Osteoblast (primary cell): ENCODE results near the gene TAL1. TPM values are rescaled to one million over a fixed set of nuclear protein-coding genes. Genes with fewer than 3 reads are reported as not detected.

Source experiments
- DNase-seq: peaks from one replicate; pipeline ENCODE4 v3.0.0; 2011; ENCODE audit warnings: low spot score, mixed read lengths; ENCODE audit not compliant: insufficient read length; ENCODE audit errors: missing footprints
- H2AFZ ChIP-seq: 2 replicates; pipeline ENCODE4 v1.6.0; 2011; ENCODE audit warnings: mild to moderate bottlenecking, low read length
- H3K27ac ChIP-seq: 2 replicates; pipeline ENCODE4 v1.5.1; 2011; ENCODE audit warnings: mild to moderate bottlenecking, low read depth, low read length, moderate library complexity
- H3K27me3 ChIP-seq: 2 replicates; pipeline ENCODE4 v1.6.0; 2012; ENCODE audit warnings: mild to moderate bottlenecking, control low read depth, inconsistent platforms, low read length, moderate library complexity; ENCODE audit not compliant: insufficient read depth
- H3K36me3 ChIP-seq: 2 replicates; pipeline ENCODE4 v1.5.1; 2011; ENCODE audit warnings: mild to moderate bottlenecking, low read length, control low read depth, moderate library complexity; ENCODE audit not compliant: insufficient read depth
- H3K4me1 ChIP-seq: 2 replicates; pipeline ENCODE4 v1.5.1; 2011; ENCODE audit warnings: mild to moderate bottlenecking, low read length, control low read depth, moderate library complexity; ENCODE audit not compliant: insufficient read depth
- H3K4me2 ChIP-seq: 2 replicates; pipeline ENCODE4 v1.6.0; 2011; ENCODE audit warnings: mild to moderate bottlenecking, low read length; ENCODE audit not compliant: insufficient read depth
- H3K4me3 ChIP-seq: fragments of 200-600 bp; sonication (generic); 3 replicates; pipeline ENCODE4 v1.5.1; 2012; ENCODE audit warnings: mild to moderate bottlenecking, low read length, inconsistent platforms; ENCODE audit not compliant: insufficient read depth
- H3K79me2 ChIP-seq: 2 replicates; pipeline ENCODE4 v1.6.0; 2012; ENCODE audit warnings: mild to moderate bottlenecking, low read length, control low read depth, inconsistent platforms; ENCODE audit not compliant: insufficient read depth
- H3K9me3 ChIP-seq: 2 replicates; pipeline ENCODE4 v1.5.1; 2011; ENCODE audit warnings: low read depth, low read length, control low read depth
- H4K20me1 ChIP-seq: 2 replicates; pipeline ENCODE4 v1.6.0; 2012; ENCODE audit warnings: mild to moderate bottlenecking, low read length, control low read depth; ENCODE audit not compliant: insufficient read depth
- total RNA-seq: library from RNA; depleted of rRNA; stranded (reverse); fragments of >200 nt; gene quantifications from 2 replicates; pipeline ENCODE4 v1.2.3, GENCODE V29; 2012
- TF ChIP-seq, protein P1 (sequence below): IDR thresholded peaks from 2 replicates; pipeline ENCODE4 v1.5.1; 2011; ENCODE audit warnings: mild to moderate bottlenecking, low read depth, low read length, moderate library complexity; ENCODE audit errors: extremely low read depth

The TAL1 gene
- total RNA-seq, 1 donor: not detected

DNA sequence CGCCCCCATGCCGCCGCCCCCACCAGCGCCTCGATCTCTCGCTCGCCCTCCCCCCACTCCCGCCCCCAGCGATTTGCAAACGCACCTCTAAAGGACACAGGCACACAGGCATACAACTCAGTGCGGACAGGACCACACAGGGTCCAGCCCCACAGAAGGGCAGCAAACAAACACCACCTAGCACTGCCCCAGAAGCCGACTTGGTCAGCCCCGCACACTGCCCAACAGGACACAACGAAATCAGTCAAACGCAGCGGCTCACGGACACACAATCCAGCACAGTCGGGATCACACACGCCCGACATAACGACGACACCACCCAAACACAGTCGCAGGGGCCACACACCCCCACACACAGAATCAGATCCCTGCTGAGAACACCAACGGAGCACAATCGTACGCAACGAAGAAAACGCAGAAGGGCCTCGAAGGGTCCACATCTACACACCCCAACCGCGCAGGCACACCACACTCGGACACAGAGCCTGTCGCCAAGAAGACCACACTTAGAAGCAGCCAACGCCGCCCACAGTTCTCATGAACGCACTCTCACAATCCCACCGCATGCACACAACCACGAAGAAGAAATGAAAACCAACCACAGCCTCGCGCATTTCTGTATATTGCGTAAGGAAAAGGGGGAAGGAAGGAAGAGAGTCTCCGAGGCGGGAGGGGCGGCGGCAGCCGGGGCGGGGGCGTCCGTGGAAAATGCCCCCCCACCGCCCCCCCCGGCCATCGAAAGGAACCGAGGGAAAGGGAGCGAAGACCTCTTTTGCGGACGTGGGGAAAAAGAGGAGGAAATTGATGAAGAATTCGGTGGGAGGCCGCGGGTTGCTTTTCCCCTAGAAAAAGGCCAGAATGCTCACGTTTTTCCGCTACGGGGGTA lies 481 bp downstream of the TAL1 start:
- H3K4me3 ChIP-seq: no peak overlapping the region
- H3K27me3 ChIP-seq: peaks cover 83% of the 10 kb centered on the region
- H3K36me3 ChIP-seq: no peaks in the 10 kb centered on the region
- H2AFZ ChIP-seq: no peak overlapping the region
- no peaks in the 10 kb centered on the region for H3K9me3 ChIP-seq
- H3K4me1 ChIP-seq: no peaks in the 10 kb centered on the region
- TF ChIP-seq, protein P1, sequence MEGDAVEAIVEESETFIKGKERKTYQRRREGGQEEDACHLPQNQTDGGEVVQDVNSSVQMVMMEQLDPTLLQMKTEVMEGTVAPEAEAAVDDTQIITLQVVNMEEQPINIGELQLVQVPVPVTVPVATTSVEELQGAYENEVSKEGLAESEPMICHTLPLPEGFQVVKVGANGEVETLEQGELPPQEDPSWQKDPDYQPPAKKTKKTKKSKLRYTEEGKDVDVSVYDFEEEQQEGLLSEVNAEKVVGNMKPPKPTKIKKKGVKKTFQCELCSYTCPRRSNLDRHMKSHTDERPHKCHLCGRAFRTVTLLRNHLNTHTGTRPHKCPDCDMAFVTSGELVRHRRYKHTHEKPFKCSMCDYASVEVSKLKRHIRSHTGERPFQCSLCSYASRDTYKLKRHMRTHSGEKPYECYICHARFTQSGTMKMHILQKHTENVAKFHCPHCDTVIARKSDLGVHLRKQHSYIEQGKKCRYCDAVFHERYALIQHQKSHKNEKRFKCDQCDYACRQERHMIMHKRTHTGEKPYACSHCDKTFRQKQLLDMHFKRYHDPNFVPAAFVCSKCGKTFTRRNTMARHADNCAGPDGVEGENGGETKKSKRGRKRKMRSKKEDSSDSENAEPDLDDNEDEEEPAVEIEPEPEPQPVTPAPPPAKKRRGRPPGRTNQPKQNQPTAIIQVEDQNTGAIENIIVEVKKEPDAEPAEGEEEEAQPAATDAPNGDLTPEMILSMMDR: no peak
- DNase-seq: peak; percentile 94
- peak overlapping the region; percentile 63 for H3K4me2 ChIP-seq
- peaks cover 12% of the 10 kb centered on the region for H4K20me1 ChIP-seq
- no peaks in the 10 kb centered on the region for H3K79me2 ChIP-seq
- H3K27ac ChIP-seq: no peak overlapping the region

DNA sequence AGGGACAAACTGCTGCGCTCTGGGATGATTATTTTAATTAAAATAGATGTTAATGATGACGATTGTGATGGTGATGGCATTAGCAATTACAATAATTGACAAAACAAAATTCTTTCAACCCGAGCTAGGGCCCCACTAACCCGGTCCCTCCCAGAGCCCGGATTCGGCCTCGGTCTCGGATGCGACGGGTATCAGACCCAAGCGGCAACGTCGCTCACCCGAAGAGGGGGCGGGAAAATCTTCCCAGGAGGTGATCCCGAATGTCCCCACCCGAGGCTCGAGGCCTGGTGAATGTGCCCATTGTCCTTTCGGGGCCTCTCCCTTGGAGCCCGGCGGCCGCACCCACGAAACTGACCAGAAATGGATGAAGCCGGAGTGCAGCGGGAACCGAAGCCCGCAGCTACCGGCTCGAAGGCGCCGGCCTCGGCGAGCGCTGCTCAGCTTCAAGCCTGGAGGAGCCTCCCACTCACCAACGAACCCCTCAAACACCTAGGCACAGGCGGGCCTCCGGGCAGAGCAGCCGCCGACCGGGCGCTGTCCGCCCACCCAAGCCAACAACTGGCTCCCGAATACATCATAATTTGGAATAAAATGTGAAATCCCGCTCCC lies 1.2 kb downstream of the TAL1 start:
- H3K4me2 ChIP-seq: no peak overlapping the region
- no peaks in the 10 kb centered on the region for H3K9me3 ChIP-seq
- H2AFZ ChIP-seq: no peak overlapping the region
- TF ChIP-seq, protein P1: no peak
- no peaks in the 10 kb centered on the region for H3K4me1 ChIP-seq
- peaks cover 12% of the 10 kb centered on the region for H4K20me1 ChIP-seq
- H3K4me3 ChIP-seq: no peak overlapping the region
- peaks cover 90% of the 10 kb centered on the region for H3K27me3 ChIP-seq
- H3K27ac ChIP-seq: no peak overlapping the region
- no peaks in the 10 kb centered on the region for H3K79me2 ChIP-seq
- DNase-seq: no peak
- H3K36me3 ChIP-seq: no peaks in the 10 kb centered on the region

DNA sequence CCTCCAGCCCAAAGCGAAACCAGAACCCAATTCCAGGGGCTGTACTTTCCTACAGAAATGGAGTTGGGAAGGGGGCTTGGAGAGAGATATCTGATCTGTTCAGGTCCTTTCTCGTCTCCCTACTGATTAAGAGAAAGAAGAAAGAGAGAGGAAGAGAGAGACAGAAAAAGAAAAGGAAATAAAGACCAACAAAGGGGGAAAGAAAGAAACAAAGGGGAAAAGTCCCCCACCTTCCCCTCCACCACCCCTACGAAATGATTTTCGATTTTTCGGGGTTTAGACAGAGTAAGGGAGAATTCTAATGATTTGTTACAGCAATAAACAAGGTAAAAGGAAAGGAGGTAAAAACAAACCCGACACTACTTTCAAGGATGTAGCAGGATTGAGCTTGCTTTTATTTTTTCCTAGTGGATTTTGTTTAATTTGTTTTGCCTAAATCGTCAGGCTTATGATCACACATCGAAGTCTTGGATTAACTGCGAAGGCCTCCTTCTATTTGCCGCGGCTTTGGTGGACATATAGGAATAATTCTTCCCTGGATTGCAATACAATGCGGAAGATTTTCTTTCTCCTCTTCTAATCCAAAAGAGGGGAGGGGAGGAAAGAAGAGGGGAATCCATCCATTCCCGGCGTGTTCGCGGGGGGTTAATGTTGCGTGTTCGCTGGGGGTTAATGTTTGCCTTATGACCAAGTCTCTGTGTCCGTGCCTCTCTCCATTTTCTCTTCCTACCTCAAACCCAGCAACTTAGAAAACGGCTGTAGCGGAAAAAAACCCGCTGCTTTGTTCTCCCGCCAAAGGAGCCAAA lies 1.9 kb downstream of the TAL1 start:
- H3K27me3 ChIP-seq: peaks cover 94% of the 10 kb centered on the region

More for the DNA sequence above, 1.9 kb downstream of the TAL1 start:
- H3K4me3 ChIP-seq: no peak overlapping the region
- no peak overlapping the region for H3K4me2 ChIP-seq
- H3K9me3 ChIP-seq: no peaks in the 10 kb centered on the region
- no peaks in the 10 kb centered on the region for H3K36me3 ChIP-seq
- no peaks in the 10 kb centered on the region for H3K4me1 ChIP-seq
- peaks cover 12% of the 10 kb centered on the region for H4K20me1 ChIP-seq
- peak; percentile 65 for DNase-seq
- TF ChIP-seq, protein P1: no peak
- no peak overlapping the region for H2AFZ ChIP-seq
- no peak overlapping the region for H3K27ac ChIP-seq
- no peaks in the 10 kb centered on the region for H3K79me2 ChIP-seq
